Stromal cell of bone marrow (primary cell): ENCODE data around the gene CDX1.

Experiments
- DNase-seq: peaks from one replicate; pipeline ENCODE4 v3.0.0-alpha.2; 2012; ENCODE audit warnings: low read depth

The CDX1 gene

DNA sequence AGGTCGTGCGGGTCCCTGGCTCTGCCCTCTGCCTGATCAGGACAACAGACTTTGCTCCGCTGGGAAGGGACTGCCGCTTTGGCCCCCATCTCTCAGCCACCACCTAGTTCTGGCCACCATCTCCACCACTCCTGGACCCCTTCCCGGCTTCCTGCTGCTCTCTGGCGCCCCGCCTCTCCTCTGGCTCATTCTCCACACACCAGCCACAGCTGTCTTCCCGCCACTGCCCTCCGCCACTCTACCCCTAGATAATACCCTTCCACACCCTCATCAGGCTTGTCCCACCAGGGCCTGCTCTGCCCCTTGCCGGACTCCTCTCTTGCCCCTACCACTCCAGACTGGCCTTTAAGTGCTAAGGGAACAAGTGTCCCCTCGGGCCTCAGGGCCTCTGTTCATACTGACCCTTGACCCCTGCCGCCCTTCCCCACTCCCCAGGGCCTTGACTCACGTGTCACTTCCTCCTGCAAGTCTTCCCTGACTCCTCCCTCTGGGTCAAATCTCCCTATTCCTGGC, 3.0 kb upstream of the CDX1 start:
- DNase-seq = no peak

DNA sequence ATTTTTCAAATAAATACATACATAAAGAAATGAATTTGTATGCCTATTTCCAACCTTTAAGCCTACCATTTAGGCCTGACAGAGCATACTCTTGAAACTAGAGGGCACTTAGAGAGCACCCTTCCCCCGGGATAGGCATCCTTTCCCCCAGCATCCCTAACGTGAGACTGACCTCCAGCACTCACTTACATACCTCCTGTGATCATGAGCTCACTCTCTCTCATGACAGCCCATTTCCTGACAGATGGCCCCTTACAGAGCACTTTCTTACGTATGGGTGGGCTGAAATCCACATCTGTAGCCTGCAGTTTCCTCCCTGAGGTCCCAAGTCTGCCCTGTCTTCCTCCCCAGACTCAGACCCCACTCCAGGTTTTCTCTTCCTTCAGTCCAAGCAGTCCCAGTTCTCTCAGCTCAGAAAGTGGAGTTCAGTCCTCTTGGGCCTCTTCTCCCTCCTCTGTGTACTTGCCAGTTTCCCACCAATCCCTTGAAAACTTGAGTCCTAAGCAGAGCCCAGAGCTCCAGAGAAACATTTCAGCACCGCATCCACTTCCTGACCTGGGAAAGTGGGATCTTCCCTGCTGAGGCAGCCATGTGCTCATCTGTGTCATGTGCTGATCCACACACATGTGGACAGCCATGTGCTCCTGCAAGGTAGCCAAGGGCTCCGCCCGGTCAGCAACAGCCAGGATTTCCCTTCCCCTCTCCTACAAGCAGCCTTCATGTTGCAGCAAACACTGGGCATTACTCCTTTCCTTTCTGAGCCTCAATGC, 2.2 kb upstream of the CDX1 start:
- DNase-seq = no peak

DNA sequence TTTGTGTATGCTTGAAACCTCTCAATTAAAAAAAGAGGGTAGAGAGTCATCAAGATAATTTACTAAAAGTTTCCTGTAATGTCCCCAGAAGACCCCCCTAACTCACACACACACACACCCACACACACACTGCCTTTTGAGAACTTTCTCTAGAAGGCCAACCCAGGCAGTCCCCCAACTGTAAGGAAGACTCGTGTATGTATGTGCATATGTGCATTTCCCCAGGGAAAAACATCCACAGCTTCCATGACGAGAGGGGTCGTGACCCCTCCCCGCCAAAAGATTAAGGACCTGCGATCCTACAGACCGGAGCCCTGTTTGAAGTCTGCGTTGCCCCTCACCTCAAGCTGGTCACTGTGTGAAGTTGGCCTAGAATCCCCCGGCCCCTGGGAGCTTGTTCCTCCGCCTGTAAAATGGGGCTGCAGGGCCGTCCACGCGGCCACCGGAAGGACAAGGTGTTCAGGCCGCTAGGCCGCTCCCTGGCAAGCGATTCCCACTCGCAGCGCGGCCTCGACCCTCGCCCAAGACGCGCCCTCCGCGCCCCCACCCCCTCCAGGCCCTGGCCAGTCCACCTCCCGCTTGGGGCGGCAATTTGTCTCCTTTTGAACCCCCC, 435 bp upstream of the CDX1 start:
- no peak for DNase-seq

DNA sequence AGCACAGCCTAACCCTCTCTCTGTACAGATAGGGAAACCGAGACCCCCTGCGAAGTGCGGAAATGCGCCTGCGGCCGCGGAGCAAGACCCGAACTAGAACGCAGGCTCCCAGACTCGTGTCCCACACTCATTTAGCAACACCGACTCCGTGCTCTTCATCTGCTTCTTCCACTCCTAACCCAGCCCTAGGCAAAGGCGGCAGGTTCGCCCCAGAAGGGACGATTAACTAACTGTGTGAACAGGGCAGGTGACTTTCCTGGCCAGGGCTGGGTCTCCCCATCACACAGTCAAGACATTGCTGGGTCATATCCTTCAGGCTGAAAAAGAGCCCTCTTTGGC, 903 bp downstream of the CDX1 start:
- DNase-seq = no peak

DNA sequence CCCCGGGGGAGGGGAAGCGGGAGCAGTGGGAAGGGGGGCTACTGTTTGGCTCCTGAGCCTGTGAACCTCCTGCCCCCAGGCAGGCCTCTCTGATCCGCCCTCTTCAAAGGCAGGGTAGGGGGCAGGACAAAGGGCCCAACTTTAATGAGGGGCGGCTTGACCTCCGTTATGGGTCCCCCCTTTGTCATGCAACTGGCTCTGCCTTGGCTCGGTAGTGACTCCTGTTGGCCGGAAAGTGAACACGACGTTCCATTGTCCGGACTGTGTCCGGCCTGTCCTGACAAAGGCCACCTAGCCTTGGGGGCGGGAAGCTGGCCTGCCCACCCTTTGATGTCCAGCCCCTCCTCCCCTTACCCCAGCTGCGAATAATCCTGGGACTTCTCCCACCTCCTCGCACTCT, 1.3 kb downstream of the CDX1 start:
- no peak for DNase-seq

DNA sequence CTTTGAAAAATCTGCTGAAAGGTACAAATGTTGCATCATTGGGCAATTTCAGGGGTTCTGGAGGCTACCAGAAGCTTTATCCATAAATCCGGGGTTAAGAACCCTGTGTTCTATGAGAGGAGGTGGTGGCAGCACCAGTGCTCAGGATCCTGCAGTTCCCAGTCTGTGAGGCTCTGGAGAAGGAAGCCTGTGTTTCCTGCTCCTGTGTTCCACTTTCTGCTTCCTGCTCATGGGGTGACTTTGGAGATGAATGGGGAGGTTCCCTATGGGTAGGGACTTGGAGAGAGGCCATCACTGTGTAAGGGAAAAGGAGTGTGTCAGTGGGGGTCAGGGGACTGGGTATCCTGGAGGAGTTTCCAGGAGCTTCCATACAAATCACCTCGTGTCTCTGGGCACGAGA, 2.3 kb downstream of the CDX1 start:
- DNase-seq = no peak

DNA sequence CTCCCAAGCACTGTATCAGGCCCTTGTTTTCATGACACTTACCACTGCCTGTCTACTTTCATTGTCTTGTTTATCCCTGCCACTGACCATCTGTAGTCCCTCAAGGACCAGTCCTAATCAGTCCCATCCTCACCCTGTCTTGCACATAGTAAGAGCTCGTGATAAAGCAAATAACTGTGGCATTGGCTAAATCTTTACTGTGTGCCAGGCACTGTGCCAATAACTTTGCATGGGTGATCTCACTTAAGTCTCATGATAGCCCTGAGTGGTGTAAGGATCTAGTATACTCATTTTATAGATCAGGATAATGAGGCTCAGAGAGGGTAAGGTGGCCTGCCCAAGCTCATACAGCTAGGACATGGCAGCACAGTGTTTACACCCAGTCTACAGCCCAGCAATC, 5.6 kb downstream of the CDX1 start:
- DNase-seq = no peak

DNA sequence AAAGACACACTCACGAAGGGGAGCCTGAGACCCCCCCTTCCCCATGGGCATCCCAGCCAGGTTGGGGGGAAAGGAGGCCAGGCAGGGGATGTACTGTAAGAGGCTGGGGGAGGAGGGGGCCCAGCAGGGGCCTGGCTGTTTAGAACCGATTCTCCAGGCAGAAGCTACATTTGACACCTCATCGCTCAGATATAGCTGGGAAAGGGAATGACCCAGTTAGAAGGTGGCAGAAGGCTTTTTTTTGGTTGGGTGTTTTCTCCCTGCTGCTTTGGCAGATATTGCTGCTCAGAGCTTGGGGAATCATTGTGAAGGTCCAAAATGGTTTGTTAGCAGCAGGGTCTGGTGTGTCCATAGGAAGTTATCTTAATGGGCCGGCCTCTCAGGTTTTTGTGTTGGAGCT, 6.0 kb downstream of the CDX1 start:
- DNase-seq = no peak

DNA sequence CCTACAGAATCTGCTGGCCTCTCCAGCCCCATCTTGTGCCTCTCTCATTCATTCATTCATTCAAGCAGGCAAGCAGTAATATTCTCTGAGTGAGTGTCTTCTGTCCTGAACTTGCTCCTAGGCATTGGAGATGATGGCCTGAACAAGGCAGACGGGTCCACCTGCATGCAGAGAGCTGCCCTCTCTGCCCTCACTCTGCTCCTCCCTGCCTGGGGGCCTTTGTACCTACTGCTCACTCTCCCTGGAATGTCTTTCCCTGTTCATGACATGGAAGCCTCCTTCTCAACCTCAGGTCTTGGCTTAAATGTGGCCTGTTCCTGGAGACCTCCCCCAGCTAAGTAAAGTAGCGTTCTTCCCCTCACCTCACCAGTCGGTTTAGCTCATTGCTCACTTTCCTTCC, 6.6 kb downstream of the CDX1 start:
- DNase-seq = no peak

DNA sequence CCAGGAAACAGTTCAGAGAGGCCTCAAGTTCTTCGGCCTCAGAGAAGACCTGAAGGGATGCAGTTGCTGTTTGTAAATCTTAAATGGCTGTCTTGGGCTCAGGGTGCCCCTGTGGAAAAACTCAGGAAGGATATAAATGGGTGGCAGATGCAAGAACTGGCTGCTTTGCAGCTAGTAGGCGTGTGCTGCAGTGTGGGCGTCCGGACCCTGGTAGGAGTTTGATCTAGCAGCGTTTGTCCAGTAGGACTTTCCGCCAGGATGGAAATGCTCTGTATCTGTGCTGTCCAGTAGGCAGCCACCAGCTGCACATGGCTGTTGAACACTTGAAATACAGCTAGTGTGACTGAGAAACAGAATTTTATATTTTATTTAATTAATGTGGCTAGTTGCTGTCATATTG, 7.7 kb downstream of the CDX1 start:
- DNase-seq = no peak

DNA sequence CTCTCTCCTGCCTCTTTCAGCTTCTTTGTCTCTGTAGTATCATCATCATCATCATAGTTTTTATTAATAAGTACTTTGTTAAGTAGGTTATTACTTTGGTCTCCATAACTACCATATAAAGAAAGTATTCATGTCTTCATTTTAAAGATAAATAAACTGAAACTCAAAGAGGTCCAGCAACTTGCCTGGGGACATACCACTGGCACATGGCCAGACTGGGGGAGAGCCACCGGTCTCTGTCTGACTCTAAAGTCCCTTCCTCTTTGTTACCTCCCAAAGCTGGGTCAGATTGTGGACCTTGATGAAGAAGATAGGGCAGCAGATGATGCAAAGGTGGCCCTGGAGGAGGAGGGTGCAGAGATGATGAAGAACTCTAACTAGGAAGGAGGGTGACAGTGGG, 8.5 kb downstream of the CDX1 start:
- DNase-seq = no peak

DNA sequence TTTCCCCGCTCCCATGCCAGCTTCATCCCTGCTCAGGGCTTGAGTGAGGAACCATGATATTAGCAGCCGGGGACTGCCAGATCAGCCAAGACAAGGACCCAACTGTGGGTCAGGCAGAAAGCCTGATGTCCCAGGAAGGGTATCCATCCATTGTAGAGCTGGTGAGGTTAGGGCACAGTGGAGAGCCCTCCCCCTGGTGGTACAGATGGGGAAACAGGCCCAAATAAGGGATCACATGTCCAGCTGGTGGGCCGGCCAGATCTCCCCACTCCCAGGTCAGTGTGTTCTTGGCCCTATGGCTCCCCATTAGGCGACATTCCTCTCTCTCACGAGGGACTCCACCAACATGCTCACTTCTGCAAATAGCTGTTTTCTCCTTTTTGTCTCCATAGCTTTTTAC, 9.0 kb downstream of the CDX1 start:
- DNase-seq = no peak

DNA sequence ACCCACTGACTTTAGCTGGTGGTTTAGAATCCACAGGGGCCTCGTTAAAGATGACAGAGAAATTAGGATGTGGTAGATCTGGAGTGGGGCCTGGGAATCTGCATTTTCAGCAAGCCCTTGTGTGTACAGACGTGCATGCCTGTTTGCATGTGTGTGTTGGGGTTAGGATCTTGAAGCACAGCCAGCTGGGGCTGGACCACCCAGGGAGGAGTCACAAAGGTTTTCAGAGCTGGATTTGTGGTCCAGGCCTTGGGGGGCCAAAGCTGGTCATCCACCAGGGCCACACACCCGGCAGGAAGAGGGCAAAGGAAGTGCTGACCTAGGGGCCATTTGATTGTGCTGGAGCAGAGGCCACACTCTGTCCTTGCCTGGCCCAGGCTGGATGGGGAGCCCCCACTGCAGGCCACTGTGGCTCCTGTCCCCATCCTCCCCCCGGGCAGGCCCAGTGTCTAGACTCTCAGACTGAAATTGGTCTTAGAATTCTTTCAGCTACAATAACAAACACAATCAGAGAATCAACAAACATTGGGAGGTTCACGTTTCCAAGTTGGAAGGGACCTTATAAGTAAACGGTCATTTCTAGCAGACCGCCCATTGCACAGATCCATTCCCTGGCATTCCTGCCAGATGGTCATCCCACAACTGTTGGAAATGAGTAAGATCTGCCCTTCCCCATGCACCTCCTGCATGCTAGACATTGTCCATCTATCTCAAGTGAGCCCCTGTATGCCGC, 10.3 kb downstream of the CDX1 start:
- DNase-seq = no peak

DNA sequence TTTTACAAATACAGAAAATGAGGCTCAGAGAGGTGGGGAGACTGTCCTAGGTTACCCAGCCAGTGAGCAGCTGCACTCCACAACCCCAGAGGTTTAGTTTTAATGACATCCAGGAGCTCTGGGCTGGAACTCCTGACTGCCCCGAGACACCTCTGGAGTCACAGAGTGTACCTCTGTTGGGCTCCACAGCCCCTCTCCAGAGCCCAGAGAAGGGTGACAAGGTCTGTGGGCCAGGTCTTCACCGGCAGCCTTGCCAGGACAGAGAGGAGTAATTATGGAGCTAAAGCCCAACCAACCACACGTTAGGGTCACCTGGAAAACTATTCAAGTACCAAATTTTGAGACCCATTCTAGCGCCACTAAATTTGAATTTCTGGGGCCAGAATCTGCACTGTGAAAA, 11.1 kb downstream of the CDX1 start:
- no peak for DNase-seq

DNA sequence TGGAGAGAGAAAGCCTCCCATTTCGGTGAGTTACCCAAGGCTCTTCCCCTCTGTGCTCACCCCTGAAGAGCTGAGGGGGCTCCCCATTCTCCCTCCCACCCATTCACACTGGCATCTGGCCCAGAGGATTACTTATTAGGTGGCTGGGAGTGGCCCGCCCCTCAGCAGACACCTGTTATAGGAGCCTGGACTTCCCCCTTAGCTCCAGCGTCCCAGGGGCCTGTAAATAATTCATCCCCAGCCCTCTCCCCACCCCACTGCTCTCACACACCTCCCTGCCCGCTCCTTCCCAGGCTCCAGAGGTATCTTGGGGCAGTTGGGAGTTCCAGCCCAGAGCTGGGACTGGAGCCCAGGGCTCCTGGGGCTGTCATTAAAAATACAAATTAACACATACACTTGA, 11.7 kb downstream of the CDX1 start:
- no peak for DNase-seq

DNA sequence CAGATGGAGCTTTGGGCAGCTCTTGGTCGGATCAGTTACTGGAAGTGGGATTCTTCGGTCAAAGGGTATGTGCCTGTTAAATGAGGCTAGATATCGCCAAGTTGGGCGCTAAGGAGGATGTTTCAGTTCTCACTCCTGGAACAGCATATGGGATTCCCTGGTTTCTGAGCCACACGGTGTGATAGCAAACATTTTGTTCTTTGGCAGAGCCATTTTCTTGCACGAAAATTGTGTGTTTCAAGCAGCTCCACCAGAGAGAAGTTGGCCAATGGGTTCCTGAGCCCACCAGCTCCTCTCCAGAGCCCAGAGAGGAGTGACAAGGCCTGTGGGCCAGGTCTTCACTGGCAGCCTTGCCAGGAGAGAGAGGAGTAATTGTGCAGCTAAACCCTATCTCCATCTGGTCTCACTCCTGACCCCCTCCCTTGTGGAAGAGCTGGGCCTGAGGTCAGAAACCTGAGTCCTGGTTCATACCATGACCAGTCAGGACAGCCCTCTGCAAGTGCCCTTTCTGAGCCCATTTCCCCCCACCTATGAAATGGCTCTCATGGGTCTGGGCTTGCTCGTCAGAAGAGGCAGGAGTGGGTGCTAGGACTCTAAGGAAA, 12.5 kb downstream of the CDX1 start:
- no peak for DNase-seq

DNA sequence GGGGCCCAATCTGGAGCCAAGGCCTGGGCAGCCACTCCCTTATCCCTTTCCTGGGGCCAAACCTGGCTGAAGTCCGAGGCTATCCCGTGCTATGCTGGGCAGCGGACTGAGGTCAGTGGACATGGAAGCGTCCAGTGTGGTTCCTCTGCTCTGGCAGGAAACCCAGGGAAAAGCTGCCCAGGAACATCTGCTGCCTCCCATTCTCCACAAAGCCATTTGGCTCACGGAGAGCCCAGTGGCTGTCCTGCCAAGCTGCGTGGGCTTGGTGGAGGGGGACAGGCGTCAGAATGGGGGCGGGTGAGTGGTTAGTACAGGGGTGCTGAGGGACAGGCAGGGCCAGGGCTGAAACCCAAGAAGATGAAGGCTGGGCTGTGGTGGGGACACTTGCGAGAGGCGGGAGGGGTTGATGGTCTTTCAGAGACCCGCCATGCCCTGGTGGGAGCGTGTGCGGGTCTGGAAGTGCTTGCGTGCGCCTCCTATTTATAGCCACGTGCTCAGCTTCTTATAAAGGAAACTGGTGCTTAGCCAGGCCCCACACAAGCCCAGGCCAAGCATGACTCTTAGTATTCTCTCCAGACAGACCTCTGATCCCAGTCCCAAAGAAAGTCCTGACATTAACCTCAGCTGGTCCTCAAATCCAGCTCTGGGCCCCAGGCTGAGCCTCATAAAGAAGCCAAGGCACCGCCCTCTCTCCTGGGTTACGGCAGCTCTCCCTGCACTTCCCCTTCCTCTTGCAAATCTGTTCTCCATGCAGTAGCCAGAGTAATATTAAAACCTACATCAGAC, 13.9 kb downstream of the CDX1 start:
- peak; percentile 63 for DNase-seq

DNA sequence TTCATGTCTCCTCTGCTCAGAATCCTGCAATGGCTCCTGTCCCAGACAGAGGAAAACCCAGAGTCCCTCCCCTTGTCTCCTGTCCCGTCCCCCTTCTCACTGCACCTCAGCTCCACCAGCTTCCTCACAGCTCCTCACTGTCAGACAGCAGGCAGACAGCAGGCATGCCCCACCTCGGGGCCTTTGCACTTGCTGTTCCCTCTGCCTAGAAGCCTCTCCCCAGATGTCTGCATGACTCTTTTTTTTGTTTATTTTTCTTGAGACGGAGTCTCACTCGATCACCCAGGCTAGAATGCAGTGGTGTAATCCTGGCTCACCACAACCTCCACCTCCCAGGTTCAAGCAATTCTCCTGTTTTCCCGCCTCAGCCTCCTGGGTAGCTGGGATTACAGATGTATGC, 14.4 kb downstream of the CDX1 start:
- no peak for DNase-seq

DNA sequence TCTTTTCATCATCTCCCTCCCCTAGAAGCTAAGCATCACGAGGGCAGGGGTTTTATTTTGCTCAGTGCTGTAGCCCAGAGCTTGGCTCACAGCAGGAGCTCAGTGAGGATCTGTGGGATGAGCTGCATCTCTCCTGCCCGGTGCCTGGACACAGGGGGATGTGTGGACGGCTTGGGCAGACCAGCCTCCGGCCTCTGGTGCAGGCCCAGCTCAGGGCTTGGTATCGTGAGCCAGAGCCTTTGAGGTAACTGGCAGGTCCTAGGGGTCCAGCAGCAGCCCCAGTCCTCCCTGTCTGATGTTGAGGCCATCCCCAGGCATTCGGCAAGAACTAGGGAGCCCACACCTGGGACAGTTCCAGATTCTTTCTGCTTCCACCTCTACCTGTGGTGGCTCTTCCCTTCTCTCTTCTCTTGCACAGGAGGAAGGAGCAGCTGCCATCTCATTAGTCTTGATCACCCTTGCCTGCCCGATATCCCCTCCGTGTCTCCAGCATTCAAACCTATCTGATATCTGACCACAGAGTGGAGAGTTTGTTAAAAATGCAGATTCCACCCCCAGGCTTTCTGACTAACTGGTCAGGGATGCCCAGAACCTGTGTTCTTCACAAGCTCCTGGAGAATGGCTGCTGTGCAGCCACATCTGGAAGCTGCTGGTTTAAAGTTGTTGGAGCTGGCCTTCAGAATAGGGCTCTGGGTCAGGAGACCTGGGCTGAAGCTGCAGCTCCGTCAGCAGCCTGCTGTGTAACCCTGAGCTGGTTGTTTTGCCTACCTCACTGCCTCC, 15.4 kb downstream of the CDX1 start:
- DNase-seq = no peak

DNA sequence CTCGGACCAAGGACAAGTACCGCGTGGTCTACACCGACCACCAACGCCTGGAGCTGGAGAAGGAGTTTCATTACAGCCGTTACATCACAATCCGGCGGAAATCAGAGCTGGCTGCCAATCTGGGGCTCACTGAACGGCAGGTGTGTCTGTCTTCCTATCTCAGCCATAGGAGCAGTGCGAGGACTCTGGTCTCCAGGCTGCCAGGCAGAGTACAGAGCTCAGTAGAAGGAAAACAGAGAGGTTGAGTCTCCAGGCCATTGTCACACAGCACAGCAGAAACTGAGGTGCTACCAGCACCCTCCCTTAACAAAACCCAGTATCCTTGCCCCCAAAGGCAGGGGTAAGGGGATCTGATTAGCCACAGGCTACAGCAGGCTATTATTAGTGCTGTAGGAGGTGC, 16.2 kb downstream of the CDX1 start:
- no peak for DNase-seq

DNA sequence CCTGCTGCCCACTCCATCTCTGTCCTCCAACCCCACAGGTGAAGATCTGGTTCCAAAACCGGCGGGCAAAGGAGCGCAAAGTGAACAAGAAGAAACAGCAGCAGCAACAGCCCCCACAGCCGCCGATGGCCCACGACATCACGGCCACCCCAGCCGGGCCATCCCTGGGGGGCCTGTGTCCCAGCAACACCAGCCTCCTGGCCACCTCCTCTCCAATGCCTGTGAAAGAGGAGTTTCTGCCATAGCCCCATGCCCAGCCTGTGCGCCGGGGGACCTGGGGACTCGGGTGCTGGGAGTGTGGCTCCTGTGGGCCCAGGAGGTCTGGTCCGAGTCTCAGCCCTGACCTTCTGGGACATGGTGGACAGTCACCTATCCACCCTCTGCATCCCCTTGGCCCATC, 16.9 kb downstream of the CDX1 start:
- DNase-seq = no peak
